CD14-positive monocyte (primary cell): ENCODE results near the gene KIF1A. TPM values are rescaled to one million over a fixed set of nuclear protein-coding genes. Genes with fewer than 3 reads are reported as not detected.

Experiments used
- DNase-seq, 3 donors: peaks; one replicate each; pipeline ENCODE4 v3.0.0-alpha.2; 2011 to 2022
- H2AFZ ChIP-seq: 2 replicates; pipeline ENCODE4 v1.6.0; 2012; ENCODE audit warnings: mild to moderate bottlenecking, low read depth, low read length, inconsistent platforms; ENCODE audit not compliant: insufficient read depth, poor library complexity, severe bottlenecking
- H3K27ac ChIP-seq, 2 donors: 1 replicate in 1 of 2; 2 replicates in 1 of 2; pipeline ENCODE4 v1.5.1; 2012 to 2013; ENCODE audit warnings: low read length in 2 of 2, control low read depth in 1 of 2, inconsistent platforms in 1 of 2, low read depth in 1 of 2, mild to moderate bottlenecking in 1 of 2
- H3K27me3 ChIP-seq, 2 donors: one replicate each; pipeline versions ENCODE4 v1.6.0 to v1.6.1; 2011 to 2013; ENCODE audit warnings: low read length in 2 of 2; ENCODE audit not compliant: control insufficient read depth in 2 of 2, insufficient read depth in 2 of 2
- H3K36me3 ChIP-seq, 2 donors: replicated peaks in 1 of 2; 1 replicate in 1 of 2; 2 replicates in 1 of 2; pipeline versions ENCODE4 v1.5.1 to v1.6.1; 2012 to 2013; ENCODE audit warnings: low read length in 2 of 2, control low read depth in 1 of 2, inconsistent platforms in 1 of 2, mild to moderate bottlenecking in 1 of 2; ENCODE audit not compliant: insufficient read depth in 2 of 2, control insufficient read depth in 1 of 2
- H3K4me1 ChIP-seq, 2 donors: 1 replicate in 1 of 2; 2 replicates in 1 of 2; pipeline versions ENCODE4 v1.5.1 to v1.6.1; 2012 to 2013; ENCODE audit warnings: low read length in 2 of 2, control low read depth in 1 of 2, inconsistent platforms in 1 of 2, mild to moderate bottlenecking in 1 of 2, moderate library complexity in 1 of 2; ENCODE audit not compliant: insufficient read depth in 2 of 2, control insufficient read depth in 1 of 2
- H3K4me2 ChIP-seq: replicated peaks from 2 replicates; pipeline ENCODE3; 2012; ENCODE audit warnings: low read length, moderate library complexity, mild to moderate bottlenecking; ENCODE audit not compliant: poor library complexity, severe bottlenecking; ENCODE audit errors: extremely low read depth
- H3K4me3 ChIP-seq, 3 experiments: fragments of 200-600 bp in 1 of 3; sonication (generic) in 1 of 3; replicated peaks in 1 of 3; 1 replicate in 2 of 3; 2 replicates in 1 of 3; pipeline ENCODE4 v1.5.1; 2011 to 2013; ENCODE audit warnings: low read length in 3 of 3, mild to moderate bottlenecking in 3 of 3, control low read depth in 2 of 3, low read depth in 2 of 3, inconsistent platforms in 1 of 3, moderate library complexity in 1 of 3
- H3K79me2 ChIP-seq: 2 replicates; pipeline ENCODE4 v1.6.0; 2012; ENCODE audit warnings: mild to moderate bottlenecking, control low read depth, inconsistent platforms, low read length, moderate library complexity; ENCODE audit not compliant: insufficient read depth
- H3K9ac ChIP-seq: 2 replicates; pipeline ENCODE4 v1.6.0; 2017; ENCODE audit warnings: low read length, mild to moderate bottlenecking; ENCODE audit not compliant: insufficient read depth, poor library complexity, severe bottlenecking
- H3K9me3 ChIP-seq, 2 donors: replicated peaks in 1 of 2; 1 replicate in 1 of 2; 2 replicates in 1 of 2; pipeline versions ENCODE4 v1.5.1 to v1.6.1; 2012 to 2013; ENCODE audit warnings: low read length in 2 of 2, control low read depth in 1 of 2; ENCODE audit not compliant: control insufficient read depth in 1 of 2, insufficient read depth in 1 of 2
- H4K20me1 ChIP-seq: 2 replicates; pipeline ENCODE4 v1.6.0; 2012; ENCODE audit warnings: mild to moderate bottlenecking, low read length, control low read depth, moderate library complexity; ENCODE audit not compliant: insufficient read depth
- H3K27ac Mint-ChIP-seq, 7 donors: one replicate each; pipeline ENCODE4 v1.8.0; 2020; ENCODE audit warnings: mild to moderate bottlenecking in 7 of 7, mixed read lengths in 7 of 7, moderate library complexity in 6 of 7, inconsistent platforms in 2 of 7
- H3K27me3 Mint-ChIP-seq, 3 donors: one replicate each; pipeline ENCODE4 v1.8.0; 2021 to 2022; ENCODE audit warnings: low read depth in 3 of 3, mild to moderate bottlenecking in 3 of 3, mixed read lengths in 3 of 3, moderate library complexity in 3 of 3, inconsistent platforms in 1 of 3
- H3K36me3 Mint-ChIP-seq, 2 donors: one replicate each; pipeline ENCODE4 v1.8.0; 2020; ENCODE audit warnings: mixed read lengths in 2 of 2, inconsistent platforms in 1 of 2, mild to moderate bottlenecking in 1 of 2
- H3K4me1 Mint-ChIP-seq: one replicate; pipeline ENCODE4 v1.8.0; 2020; ENCODE audit warnings: mild to moderate bottlenecking, mixed read lengths
- H3K4me3 Mint-ChIP-seq, 2 donors: one replicate each; pipeline ENCODE4 v1.8.0; 2020; ENCODE audit warnings: mild to moderate bottlenecking in 2 of 2, mixed read lengths in 2 of 2, moderate library complexity in 1 of 2
- H3K9me3 Mint-ChIP-seq, 7 donors: one replicate each; pipeline ENCODE4 v1.8.0; 2020 to 2022; ENCODE audit warnings: mixed read lengths in 7 of 7, mild to moderate bottlenecking in 6 of 7, moderate library complexity in 6 of 7, inconsistent platforms in 2 of 7
- WGBS: methylation state at CpG from one replicate; pipeline ENCODE4 v1.1.5; 2013; ENCODE audit warnings: missing lambda C conversion rate; ENCODE audit not compliant: insufficient coverage; 5-methylcytosine and 5-hydroxymethylcytosine counted together
- intact Hi-C, 2 donors: fragments of 100-400 bp; cut with micrococcal nuclease; formaldehyde crosslinking; loops; one replicate each; pipeline versions ENCODE4 v1.15.0 to v1.15.1; 2023
- polyA plus RNA-seq, 3 donors: library from polyadenylated mRNA; depleted of rRNA in 1 of 3; unstranded in 2 of 3; stranded (reverse) in 1 of 3; fragments of 300-500 nt in 2 of 3; fragments of >200 nt in 1 of 3; fragmentation: Illumina TruSeq in 2 of 3; gene quantifications; 1 replicate in 2 of 3; 2 replicates in 1 of 3; pipeline ENCODE4 v1.2.3, GENCODE V29; 2012 to 2021
- TF ChIP-seq, protein P1 (sequence below): fragments of 200-600 bp; IDR thresholded peaks from one replicate; pipeline ENCODE4 v1.8.0; 2022; ENCODE audit warnings: antibody characterized with exemption, mild to moderate bottlenecking

Gene KIF1A
- polyA plus RNA-seq, 3 donors, result not detected

DNA sequence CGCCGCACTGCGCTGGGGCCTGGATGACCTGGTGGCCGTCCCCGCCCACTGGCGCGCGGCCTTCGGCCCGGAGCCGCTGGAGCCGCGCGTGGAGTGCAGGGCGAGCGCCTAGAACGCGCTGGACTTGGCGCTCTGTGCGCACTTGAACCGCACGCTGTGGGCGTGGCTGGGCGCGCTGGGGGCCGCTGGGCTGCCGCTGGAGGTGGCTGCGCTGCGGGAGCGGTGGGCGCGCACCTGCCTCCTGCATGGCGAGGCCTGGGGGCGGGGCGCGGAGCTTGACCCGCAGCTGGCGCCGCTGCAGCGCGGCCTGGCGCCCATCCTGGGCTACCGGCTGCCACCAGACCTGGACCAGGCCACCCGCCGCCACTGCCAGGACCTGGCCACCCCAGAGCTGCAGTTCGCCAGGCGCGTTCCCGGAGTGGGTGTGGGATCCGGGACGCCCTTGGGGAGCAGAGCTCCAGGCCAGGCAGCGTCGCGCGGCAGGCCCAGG is 147.3 kb downstream of the KIF1A start:
- H3K27me3 ChIP-seq, result peaks cover 15 to 29% of the 10 kb centered on the region in 2 donors
- H3K4me1 Mint-ChIP-seq, result no peaks in the 10 kb centered on the region
- H3K9me3 ChIP-seq, result no peaks in the 10 kb centered on the region
- TF ChIP-seq, protein P1, sequence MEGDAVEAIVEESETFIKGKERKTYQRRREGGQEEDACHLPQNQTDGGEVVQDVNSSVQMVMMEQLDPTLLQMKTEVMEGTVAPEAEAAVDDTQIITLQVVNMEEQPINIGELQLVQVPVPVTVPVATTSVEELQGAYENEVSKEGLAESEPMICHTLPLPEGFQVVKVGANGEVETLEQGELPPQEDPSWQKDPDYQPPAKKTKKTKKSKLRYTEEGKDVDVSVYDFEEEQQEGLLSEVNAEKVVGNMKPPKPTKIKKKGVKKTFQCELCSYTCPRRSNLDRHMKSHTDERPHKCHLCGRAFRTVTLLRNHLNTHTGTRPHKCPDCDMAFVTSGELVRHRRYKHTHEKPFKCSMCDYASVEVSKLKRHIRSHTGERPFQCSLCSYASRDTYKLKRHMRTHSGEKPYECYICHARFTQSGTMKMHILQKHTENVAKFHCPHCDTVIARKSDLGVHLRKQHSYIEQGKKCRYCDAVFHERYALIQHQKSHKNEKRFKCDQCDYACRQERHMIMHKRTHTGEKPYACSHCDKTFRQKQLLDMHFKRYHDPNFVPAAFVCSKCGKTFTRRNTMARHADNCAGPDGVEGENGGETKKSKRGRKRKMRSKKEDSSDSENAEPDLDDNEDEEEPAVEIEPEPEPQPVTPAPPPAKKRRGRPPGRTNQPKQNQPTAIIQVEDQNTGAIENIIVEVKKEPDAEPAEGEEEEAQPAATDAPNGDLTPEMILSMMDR, result no peak
- no peaks in the 10 kb centered on the region for H3K36me3 ChIP-seq
- no peaks in the 10 kb centered on the region for H3K4me1 ChIP-seq
- no peaks in the 10 kb centered on the region for H3K36me3 Mint-ChIP-seq
- H3K27ac Mint-ChIP-seq, result no peak overlapping the region
- no peak overlapping the region for H2AFZ ChIP-seq
- 9% methylated on average over 55 of the region's 55 CpGs for WGBS
- H3K27me3 Mint-ChIP-seq, result peaks cover 40 to 55% (median 48%) of the 10 kb centered on the region in 3 donors
- H3K27ac ChIP-seq, result no peak overlapping the region
- H3K79me2 ChIP-seq, result no peaks in the 10 kb centered on the region
- H3K4me3 Mint-ChIP-seq, result peak overlapping the region in 1 of 2 donors; percentile 65
- H4K20me1 ChIP-seq, result no peaks in the 10 kb centered on the region
- H3K4me3 ChIP-seq, result no peak overlapping the region
- intact Hi-C loops, result no loop called here
- no peak overlapping the region for H3K9ac ChIP-seq
- peaks cover 0 to 2% (median 0%) of the 10 kb centered on the region in 7 donors for H3K9me3 Mint-ChIP-seq
- no peak overlapping the region for H3K4me2 ChIP-seq
- no peak for DNase-seq

DNA sequence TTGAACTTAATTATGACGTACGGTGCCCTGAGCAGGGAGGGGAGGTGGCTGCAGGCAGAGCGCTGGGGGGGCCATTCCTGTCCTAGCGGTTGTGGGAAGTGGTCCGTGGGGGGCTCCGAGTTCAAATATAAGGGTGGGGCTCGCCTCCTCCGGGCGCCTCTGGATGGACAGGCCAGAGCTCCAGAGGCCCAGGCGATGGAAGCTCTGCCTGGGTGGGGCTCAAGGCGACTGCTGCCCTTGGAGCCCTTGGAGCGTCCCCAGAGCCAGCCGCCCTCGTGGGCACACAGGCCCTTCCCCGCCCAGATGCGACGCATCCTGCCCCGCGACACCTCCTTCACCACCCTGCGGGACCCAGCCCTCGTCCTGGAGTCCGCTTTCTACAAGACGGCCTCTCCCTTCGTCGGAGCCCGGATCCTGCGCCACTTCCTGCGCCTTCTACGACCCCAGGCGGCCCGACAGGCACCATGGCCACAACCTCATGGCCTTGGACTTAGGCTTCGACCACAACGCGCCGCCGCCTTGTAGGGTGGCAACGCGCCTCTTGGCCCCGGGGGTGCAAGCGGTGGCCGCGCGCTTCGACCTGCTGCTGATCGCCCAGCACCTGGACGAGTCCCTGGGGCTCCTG is 147.8 kb downstream of the KIF1A start:
- H2AFZ ChIP-seq, result no peak overlapping the region
- no peak overlapping the region for H3K4me3 ChIP-seq
- H3K27ac Mint-ChIP-seq, result no peak overlapping the region
- intact Hi-C loops, result no loop called here
- no peaks in the 10 kb centered on the region for H3K4me1 Mint-ChIP-seq
- peak overlapping the region in 1 of 2 donors; percentile 62 for H3K4me3 Mint-ChIP-seq
- no peak overlapping the region for H3K9ac ChIP-seq
- no peaks in the 10 kb centered on the region for H4K20me1 ChIP-seq
- H3K36me3 Mint-ChIP-seq, result no peaks in the 10 kb centered on the region
- peaks cover 43 to 60% (median 52%) of the 10 kb centered on the region in 3 donors for H3K27me3 Mint-ChIP-seq
- no peak for DNase-seq
- no peak overlapping the region for H3K27ac ChIP-seq
- H3K4me1 ChIP-seq, result no peaks in the 10 kb centered on the region
- no peaks in the 10 kb centered on the region for H3K9me3 ChIP-seq
- WGBS, result 44% methylated on average over 44 of the region's 46 CpGs
- H3K79me2 ChIP-seq, result no peaks in the 10 kb centered on the region
- H3K4me2 ChIP-seq, result no peak overlapping the region
- H3K9me3 Mint-ChIP-seq, result peaks cover 0 to 2% (median 0%) of the 10 kb centered on the region in 7 donors
- H3K27me3 ChIP-seq, result peaks cover 18 to 35% of the 10 kb centered on the region in 2 donors
- TF ChIP-seq, protein P1, result no peak
- H3K36me3 ChIP-seq, result no peaks in the 10 kb centered on the region
